Lung (tissue), 12 donors: Measurements from ENCODE around the gene MLLT1. TPM values are rescaled to one million over a fixed set of nuclear protein-coding genes. Genes with fewer than 3 reads are reported as not detected.

Experiments used
- ATAC-seq: fragments of 200-7000 bp; cut with Tn5 transposase; one replicate; pipeline ENCODE4 v1.9.1; 2020; ENCODE audit warnings: moderate number of reproducible peaks; ENCODE audit not compliant: insufficient read depth, low FRiP score
- DNase-seq, 3 donors: peaks; one replicate each; pipeline ENCODE4 v3.0.0-alpha.2; 2013 to 2017
- H3K27ac ChIP-seq, 2 donors: one replicate each; pipeline ENCODE4 v1.5.1; 2013; ENCODE audit warnings: mild to moderate bottlenecking in 2 of 2, moderate library complexity in 2 of 2, control low read depth in 1 of 2, inconsistent platforms in 1 of 2, low read depth in 1 of 2, low read length in 1 of 2
- H3K27me3 ChIP-seq, 3 donors: one replicate each; pipeline ENCODE4 v1.5.1; 2013; ENCODE audit warnings: low read length in 2 of 3; ENCODE audit not compliant: control insufficient read depth in 3 of 3, insufficient read depth in 3 of 3
- H3K36me3 ChIP-seq, 4 donors: one replicate each; pipeline ENCODE4 v1.5.1; 2013; ENCODE audit warnings: low read length in 4 of 4, mild to moderate bottlenecking in 1 of 4, moderate library complexity in 1 of 4; ENCODE audit not compliant: control insufficient read depth in 4 of 4, insufficient read depth in 4 of 4
- H3K4me1 ChIP-seq, 5 donors: one replicate each; pipeline ENCODE4 v1.5.1; 2013; ENCODE audit warnings: low read length in 5 of 5, mild to moderate bottlenecking in 2 of 5, moderate library complexity in 1 of 5; ENCODE audit not compliant: control insufficient read depth in 5 of 5, insufficient read depth in 5 of 5
- H3K4me3 ChIP-seq: one replicate; pipeline ENCODE4 v1.5.1; 2013; ENCODE audit warnings: mild to moderate bottlenecking, control low read depth, moderate library complexity
- H3K9ac ChIP-seq, 2 donors: one replicate each; pipeline ENCODE4 v1.5.1; 2013; ENCODE audit warnings: low read length in 2 of 2, control low read depth in 1 of 2; ENCODE audit not compliant: insufficient read depth in 1 of 2
- H3K9me3 ChIP-seq, 4 donors: one replicate each; pipeline ENCODE4 v1.5.1; 2013; ENCODE audit warnings: low read length in 3 of 4, mild to moderate bottlenecking in 1 of 4, moderate library complexity in 1 of 4; ENCODE audit not compliant: control insufficient read depth in 4 of 4, insufficient read depth in 3 of 4
- CTCF ChIP-seq: IDR thresholded peaks from 2 replicates; pipeline ENCODE4 v1.5.1; 2012; ENCODE audit warnings: mild to moderate bottlenecking; ENCODE audit errors: control extremely low read depth, extremely low read depth
- WGBS, 2 donors: extraction: QIAGEN DNeasy Blood & Tissue Kit; methylation state at CpG; one replicate each; pipeline ENCODE4 v1.1.7; 2013; 5-methylcytosine and 5-hydroxymethylcytosine counted together
- polyA plus RNA-seq, 2 donors: library from polyadenylated mRNA; stranded (reverse); fragments of 200-250 nt; gene quantifications; one replicate each; pipeline ENCODE4 v1.2.1, GENCODE V29; 2013
- total RNA-seq, 2 donors: library from RNA; depleted of rRNA in 1 of 2; stranded (reverse); fragments of >200 nt in 1 of 2; gene quantifications; one replicate each; pipeline ENCODE4 v1.2.1, GENCODE V29; 2014 to 2021
- donor health status: control.
- donor health status: control.
- donor health status: Bipolar disorder and iron deficiency.
- donor health status: healthy.
- donor health status: DM: yes; HTN: yes; CAD: no.

The MLLT1 gene
- total and polyA plus RNA-seq, 4 donors = 24.8 to 120 (median 36.2) TPM

- no peak for TF ChIP-seq CTCF
- ATAC-seq = no peak
- 39 to 63% methylated on average over 11 of the region's 11 CpGs for WGBS, 2 donors
- peaks cover 0 to 1% (median 0%) of the 10 kb centered on the region in 4 donors for H3K9me3 ChIP-seq
- H3K36me3 ChIP-seq = peaks cover 3 to 25% (median 13%) of the 10 kb centered on the region in 4 donors
- no peak overlapping the region for H3K4me3 ChIP-seq
- H3K9ac ChIP-seq = no peak overlapping the region
- peak overlapping the region; percentile 74 to 98 for H3K27ac ChIP-seq
- no peaks in the 10 kb centered on the region for H3K27me3 ChIP-seq
- peaks cover 38 to 78% (median 64%) of the 10 kb centered on the region in 5 donors for H3K4me1 ChIP-seq
- DNase-seq = no peak
Measured at GRCh38 chr19:6272411-6272791, 7.4 kb downstream of the MLLT1 start.

GRCh38 chr19:6271721-6272410, 7.9 kb downstream of the MLLT1 start:
- peak; percentile 78 to 82 (median 82) for DNase-seq
- H3K9ac ChIP-seq = peak overlapping the region in 1 of 2 donors; percentile 1
- H3K4me3 ChIP-seq = no peak overlapping the region
- H3K4me1 ChIP-seq = peaks cover 33 to 73% (median 59%) of the 10 kb centered on the region in 5 donors
- H3K27me3 ChIP-seq = no peaks in the 10 kb centered on the region
- H3K9me3 ChIP-seq = peaks cover 0 to 1% (median 0%) of the 10 kb centered on the region in 4 donors
- TF ChIP-seq CTCF = no peak
- 33 to 39% methylated on average over 34 to 35 of the region's 35 CpGs for WGBS, 2 donors
- H3K36me3 ChIP-seq = peaks cover 3 to 23% (median 14%) of the 10 kb centered on the region in 4 donors
- H3K27ac ChIP-seq = peak overlapping the region; percentile 74 to 98
- no peak for ATAC-seq

GRCh38 chr19:6271251-6271650, 8.5 kb downstream of the MLLT1 start:
- WGBS, 2 donors = 56 to 72% methylated on average over 9 of the region's 9 CpGs
- no peak for ATAC-seq
- TF ChIP-seq CTCF = no peak
- Histone ChIP-seq H3K36me3 (peaks cover 3 to 23% (median 14%) of the 10 kb centered on the region in 4 donors), H3K4me3 (no peak overlapping the region), H3K27me3 (no peaks in the 10 kb centered on the region), H3K27ac (peak overlapping the region; percentile 74 to 98), H3K9ac (peak overlapping the region in 1 of 2 donors; percentile 1), H3K9me3 (peaks cover 0 to 1% (median 0%) of the 10 kb centered on the region in 4 donors), H3K4me1 (peaks cover 29 to 67% (median 58%) of the 10 kb centered on the region in 5 donors)
- DNase-seq = no peak
